NCI-H1930 (cell line): ENCODE data around the gene AANAT.
A peak's percentile ranks its signal among the peaks of the same experiment; 100 is the strongest.

ENCODE experiments used
- DNase-seq, 2 experiments: peaks; one replicate each; lab custom pipeline; 2025; lab: John Stamatoyannopoulos, UW

The AANAT gene

GRCh38 chr17:76490112-76490710 lies 22.8 kb downstream of the AANAT start:
- no peak for DNase-seq

GRCh38 chr17:76491271-76492122 lies 24.1 kb downstream of the AANAT start:
- no peak for DNase-seq

GRCh38 chr17:76492123-76492988 lies 25.0 kb downstream of the AANAT start:
- no peak for DNase-seq

GRCh38 chr17:76492989-76493501 lies 25.6 kb downstream of the AANAT start:
- no peak for DNase-seq

- no peak for DNase-seq
Observed at GRCh38 chr17:76493505-76494167, 26.2 kb downstream of the AANAT start.

GRCh38 chr17:76495663-76496400 lies 28.4 kb downstream of the AANAT start:
- DNase-seq: no peak

GRCh38 chr17:76496464-76496863 lies 29.1 kb downstream of the AANAT start:
- DNase-seq: no peak

- DNase-seq: no peak
Observed at GRCh38 chr17:76497699-76497978, 30.2 kb downstream of the AANAT start.

GRCh38 chr17:76497979-76498875 lies 30.8 kb downstream of the AANAT start:
- DNase-seq: no peak

- DNase-seq: no peak
Observed at GRCh38 chr17:76498876-76499251, 31.5 kb downstream of the AANAT start.

GRCh38 chr17:76499267-76499667 lies 31.9 kb downstream of the AANAT start:
- no peak for DNase-seq

- DNase-seq: no peak
Observed at GRCh38 chr17:76500074-76500746, 32.8 kb downstream of the AANAT start.

GRCh38 chr17:76500747-76501017 lies 33.3 kb downstream of the AANAT start:
- no peak for DNase-seq

- peak; percentile 63 to 81 for DNase-seq
Observed at GRCh38 chr17:76501018-76501826, 33.8 kb downstream of the AANAT start, which contains the start of gene RHBDF2. Gene RHBDF2 (minus strand): TSS chr17:76501423. CDS start chr17:76481524, 19,899 bp downstream.

- DNase-seq: no peak
Observed at GRCh38 chr17:76501827-76502307, 34.5 kb downstream of the AANAT start.

- no peak for DNase-seq
Observed at GRCh38 chr17:76502341-76503211, 35.2 kb downstream of the AANAT start.

GRCh38 chr17:76504117-76504516 lies 36.7 kb downstream of the AANAT start:
- DNase-seq: no peak
